HG02678 (cell line): ENCODE results near the gene JAG2.

Source experiments
- ATAC-seq: cut with Tn5 transposase; IDR thresholded peaks from one replicate; pipeline ENCODE4 v1.9.1; 2021; ENCODE audit warnings: mild to moderate bottlenecking, moderate library complexity; ENCODE audit not compliant: unreplicated experiment

JAG2 gene

DNA sequence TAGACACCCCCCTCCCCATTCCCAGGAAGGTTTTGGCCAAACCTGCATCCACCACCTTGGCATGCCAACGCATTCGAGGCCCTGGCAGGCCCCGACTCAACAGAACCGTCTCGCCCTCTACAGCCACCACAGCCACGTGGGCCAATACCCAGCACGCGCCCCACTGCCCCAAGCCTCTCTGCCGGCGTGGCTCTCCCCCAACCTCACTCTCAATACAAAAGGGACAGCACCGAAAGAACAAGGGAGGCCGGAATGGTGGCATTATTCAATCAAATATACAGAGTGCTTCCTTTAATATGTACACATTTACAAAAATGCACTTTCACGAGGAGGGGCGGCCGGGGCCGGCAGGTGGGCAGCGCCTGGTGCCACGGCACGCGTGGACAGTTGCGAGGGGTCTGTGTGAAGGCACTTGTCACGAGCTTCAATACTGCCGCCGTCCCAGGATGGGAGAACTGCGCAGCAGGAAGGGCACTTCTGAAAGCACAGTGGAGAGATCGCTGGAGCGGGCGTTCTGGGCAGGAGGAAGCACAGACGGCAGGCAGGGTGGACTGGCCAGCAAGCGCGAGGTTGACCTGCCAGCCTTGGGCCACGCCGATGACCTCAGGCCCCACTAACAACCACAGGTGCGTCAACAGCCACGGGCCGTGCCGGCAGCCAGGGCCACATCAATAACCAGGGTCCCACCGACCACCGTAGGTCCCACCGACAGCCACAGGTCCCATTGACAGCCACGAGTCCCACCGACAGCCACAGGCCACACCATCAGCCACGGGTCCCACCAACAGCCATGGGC, 26.9 kb downstream of the JAG2 start:
- no peak for ATAC-seq

DNA sequence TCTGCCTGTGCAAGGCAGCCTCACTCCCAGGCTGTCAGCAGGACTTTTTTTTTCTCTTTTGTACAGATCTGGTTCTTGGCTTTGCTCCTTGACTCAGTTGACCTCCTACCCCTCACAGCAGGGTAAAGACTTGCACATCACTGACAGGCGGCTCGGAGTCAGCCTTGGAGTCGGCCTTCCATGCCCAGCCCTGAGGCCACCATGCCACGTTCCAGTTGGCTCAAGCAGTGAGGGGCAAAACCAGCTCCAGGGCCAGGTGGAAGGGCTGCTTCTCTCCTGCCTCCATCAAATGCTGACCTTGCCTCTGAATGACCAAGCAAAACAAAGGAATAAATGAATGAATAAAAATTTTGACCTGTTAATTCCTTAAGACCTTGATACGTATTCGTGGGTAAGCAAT, 27.6 kb downstream of the JAG2 start:
- ATAC-seq = no peak

- ATAC-seq = no peak
Observed at GRCh38 chr14:105140581-105140980, 28.0 kb downstream of the JAG2 start.

- ATAC-seq = no peak
Observed at GRCh38 chr14:105139831-105140239, 28.7 kb downstream of the JAG2 start.

DNA sequence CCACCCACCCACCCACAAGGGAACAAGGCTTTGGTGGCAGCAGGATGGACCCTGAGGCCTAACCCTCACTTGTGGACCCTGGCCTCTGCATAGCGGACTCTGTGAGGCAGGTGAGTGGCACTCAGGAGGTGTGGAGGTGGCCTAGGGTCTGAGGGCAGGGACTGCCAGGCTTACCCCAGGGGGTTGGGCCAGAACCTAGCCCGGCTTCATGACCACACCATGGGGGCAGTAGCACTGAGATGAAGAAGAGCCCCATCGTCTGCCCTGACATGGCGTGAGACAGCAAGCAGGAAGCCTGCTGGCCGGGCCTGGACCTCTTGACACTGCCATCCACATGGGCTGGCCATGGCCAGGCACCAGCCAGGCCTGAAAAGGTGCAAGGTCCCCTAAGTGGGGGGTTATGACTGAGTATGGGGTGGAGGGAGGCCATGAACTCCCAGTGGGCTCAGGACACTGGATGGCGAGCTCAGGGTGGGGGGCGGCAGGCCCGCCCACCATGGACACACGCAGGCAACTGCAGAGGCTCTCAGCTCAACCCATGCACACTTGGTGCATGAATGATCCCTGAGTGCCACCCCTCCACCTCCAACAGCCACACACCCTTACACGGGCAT, 29.3 kb downstream of the JAG2 start:
- ATAC-seq = no peak

- ATAC-seq = no peak
Observed at GRCh38 chr14:105138551-105139111, 29.9 kb downstream of the JAG2 start.

DNA sequence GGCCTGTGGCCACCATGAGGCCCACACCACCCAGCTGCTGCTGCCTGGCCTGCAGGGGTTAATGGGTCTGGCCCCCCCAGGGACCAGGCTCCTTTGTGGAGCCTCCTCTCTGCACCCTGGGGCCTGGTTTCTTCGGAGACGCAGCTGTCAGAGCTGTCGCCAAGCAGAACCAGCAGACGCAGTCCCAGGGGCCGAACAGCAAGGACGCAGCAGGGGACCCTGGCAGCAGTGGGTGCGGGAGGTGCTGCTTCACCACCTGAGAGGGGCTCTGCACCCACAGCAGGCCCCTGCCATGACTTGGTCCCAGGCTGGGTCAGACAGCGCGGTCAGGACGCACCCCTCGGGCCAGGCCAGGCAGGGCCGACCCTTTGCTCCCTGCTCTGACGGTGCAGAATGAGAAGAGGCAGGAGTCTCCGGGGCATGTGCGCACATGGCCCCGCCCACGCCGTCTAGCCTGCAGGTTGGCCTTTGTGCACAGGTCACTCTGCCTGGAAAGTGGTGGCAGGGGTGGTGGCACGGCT, 30.5 kb downstream of the JAG2 start:
- ATAC-seq = no peak

DNA sequence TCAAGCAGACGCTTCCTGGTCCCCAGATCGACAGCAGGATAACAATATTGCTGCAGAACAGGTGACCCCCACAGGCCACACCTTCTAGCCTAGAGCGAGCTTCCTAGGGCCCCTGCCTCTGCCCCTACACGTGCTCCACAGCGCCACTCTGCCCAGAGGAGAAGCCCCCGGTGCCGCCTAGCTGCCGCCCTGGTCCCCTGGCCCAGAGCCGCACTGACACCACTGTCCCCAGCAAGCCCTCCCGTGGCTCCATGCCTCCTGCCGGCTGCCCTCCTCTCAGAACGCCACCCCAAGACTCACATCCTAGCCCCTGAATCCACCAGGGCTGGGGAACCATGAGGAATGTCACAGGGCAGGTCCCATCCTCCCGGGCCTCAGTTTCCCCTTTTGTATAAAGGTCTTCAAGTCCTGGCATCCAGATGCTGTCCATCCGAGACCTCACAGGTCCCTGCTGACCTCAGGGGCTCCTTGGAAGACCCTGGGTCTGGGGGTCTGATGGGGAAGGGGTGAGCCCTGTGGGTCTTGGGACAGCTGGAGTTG, 31.0 kb downstream of the JAG2 start:
- no peak for ATAC-seq

GRCh38 chr14:105136401-105137322, 31.9 kb downstream of the JAG2 start:
- no peak for ATAC-seq

- no peak for ATAC-seq
Observed at GRCh38 chr14:105135700-105136395, 32.7 kb downstream of the JAG2 start.

- no peak for ATAC-seq
Observed at GRCh38 chr14:105132921-105133654, 35.5 kb downstream of the JAG2 start.

GRCh38 chr14:105131241-105131640, 37.3 kb downstream of the JAG2 start:
- no peak for ATAC-seq

DNA sequence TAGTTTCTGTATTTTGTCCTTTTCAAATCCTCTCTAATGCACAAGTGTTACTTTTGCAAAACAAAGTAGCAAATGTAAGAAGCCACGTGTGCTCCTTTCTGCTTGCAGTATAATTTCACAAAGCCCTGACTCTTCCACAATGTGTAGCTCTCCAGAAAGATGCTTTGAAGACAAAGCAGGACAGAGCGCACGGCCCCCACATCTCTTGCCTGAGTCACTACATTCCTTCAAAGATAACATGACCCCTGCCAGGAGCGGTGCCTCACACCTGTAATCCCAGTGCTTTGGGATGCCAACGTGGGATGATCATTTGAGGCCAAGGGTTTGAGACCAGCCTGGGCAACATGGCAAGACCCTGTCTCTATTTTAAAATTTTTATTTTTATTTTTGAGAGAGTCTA, 40.5 kb downstream of the JAG2 start:
- no peak for ATAC-seq

DNA sequence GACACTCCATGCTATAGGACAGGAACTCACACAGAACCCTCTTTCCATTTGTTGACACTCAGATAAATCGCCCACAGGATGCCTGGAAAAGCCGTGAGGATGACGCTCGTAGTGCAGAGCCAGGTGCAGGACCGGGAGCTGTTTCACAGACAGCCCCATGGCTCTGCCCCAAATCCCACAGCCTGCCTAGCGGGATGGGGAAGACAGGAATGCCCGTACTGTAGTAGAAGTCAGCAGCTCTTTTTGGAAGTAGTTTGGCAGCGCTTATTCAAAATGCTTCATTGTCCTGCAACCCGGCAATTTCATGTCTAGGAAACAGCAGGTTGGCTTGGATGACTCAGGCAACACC, 41.6 kb downstream of the JAG2 start:
- no peak for ATAC-seq

DNA sequence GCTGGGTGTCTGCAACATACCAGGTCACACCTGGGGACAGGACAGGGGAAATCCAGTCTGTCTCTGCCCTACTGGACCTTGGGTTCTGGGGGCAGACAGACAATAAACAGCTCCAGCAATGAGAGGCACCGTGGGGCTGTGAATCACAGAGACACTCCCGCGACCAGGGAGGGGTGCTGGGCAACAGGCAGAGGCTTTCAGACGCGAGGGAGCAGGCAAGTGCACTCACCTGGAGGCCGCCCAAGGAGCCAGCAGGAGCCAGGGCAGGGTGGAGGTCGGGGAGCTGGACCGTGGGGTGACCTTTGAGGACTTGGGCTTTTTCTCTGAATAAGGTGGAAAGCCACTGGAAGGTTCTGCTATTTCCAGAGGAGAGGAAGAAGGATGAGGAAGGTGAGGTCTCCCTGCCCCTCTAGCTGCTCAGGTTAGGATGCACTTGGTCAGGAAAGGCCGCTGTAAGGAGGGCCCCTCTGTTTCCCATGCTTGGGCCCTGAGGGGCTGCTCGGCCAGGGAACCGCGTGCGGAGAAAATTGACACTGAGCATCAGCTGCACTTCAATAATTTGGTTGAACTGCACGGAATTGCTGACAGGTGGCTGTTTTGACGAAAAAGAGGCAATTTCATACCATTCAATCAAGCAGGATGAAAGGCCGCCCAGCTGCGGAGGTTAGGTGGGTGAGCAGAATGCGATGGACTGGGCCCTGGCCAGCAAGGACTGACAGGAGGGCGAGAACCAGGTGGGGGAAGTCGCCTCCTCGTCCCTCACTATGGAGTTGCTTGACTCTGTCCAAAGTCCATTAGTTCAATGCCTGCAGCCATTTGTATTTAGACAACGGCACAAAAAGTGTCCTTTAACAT, 42.2 kb downstream of the JAG2 start:
- no peak for ATAC-seq

DNA sequence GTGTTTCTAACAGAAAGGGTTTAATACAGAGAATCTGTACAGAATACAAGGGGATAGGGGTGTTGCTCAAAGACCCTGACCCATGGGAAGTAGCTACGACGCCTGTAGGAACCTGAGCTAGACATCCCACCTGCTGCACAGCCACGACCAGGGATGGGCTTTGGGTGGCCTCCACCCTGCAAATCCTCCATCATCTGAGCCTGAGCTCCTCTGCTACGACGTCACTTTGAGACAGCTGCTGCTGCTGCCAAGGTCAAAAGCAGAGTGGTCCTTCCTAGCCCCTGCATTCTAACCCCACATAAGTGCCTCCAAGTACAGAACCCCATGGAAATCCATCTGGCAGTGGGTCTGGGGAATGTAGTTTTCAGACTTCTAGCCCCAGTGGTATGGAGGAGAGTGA, 43.8 kb downstream of the JAG2 start:
- ATAC-seq = no peak

- no peak for ATAC-seq
Observed at GRCh38 chr14:105123981-105124765, 44.4 kb downstream of the JAG2 start.
